Loucy (cell line): Measurements from ENCODE around the gene ABTB2.

Experiments
- CTCF ChIP-seq: fragments of 200-600 bp; sonication (generic); conservative IDR thresholded peaks from 2 replicates; pipeline ENCODE4 v1.5.1; 2014; ENCODE audit warnings: mild to moderate bottlenecking, antibody characterized with exemption, low read length
- EZH2phosphoT487 ChIP-seq: fragments of 200-600 bp; IDR thresholded peaks from 2 replicates; pipeline ENCODE4 v1.6.1; 2018; ENCODE audit warnings: antibody characterized with exemption, mild to moderate bottlenecking, moderate library complexity, borderline replicate concordance

GRCh38 chr11:34277171-34277570, 80.6 kb downstream of the ABTB2 start:
- TF ChIP-seq CTCF (no peak), EZH2phosphoT487 (no peak)
